ENCODE data around the gene TAB2.

DNA sequence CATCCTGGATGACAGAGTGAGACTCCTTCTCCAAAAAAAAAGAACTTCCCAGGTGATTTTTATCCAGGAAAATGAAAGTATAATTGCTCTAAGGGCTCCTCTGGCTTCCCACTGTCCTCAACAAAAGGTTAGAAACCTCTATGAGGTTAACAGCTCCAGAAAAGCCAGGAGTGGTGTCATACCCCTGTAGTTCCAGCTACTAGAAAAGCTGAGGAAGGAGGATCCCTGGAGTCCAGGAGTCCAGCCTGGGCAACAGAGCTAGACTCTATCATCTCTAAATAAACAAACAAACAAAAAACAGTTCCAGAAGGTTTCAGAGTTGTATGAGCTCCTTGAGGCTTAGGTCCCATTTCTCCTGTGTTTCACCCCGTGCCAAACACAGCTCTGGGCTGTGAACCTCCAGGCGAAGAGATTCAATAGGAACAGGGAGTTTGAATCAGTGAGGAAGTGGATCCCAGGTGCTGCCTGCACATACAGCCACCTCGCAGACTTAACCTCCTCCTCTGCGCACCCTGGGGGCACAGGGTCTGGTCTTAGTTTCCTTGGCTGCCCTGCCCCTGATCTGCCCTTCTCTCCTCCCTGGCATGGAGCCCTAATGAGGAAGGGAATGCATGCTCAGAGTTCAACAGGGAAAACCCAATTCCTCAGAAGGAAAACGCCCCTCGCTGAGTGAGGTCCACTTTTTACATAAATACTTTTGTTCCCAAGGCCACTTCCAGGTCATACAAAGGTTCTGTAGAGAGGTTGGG, 136.3 kb downstream of the TAB2 start:
- no peak for TF ChIP-seq ETV6 (CRISPR knock-in tag; IDR thresholded peaks at IDR 0.05)
- TF ChIP-seq, protein P1, sequence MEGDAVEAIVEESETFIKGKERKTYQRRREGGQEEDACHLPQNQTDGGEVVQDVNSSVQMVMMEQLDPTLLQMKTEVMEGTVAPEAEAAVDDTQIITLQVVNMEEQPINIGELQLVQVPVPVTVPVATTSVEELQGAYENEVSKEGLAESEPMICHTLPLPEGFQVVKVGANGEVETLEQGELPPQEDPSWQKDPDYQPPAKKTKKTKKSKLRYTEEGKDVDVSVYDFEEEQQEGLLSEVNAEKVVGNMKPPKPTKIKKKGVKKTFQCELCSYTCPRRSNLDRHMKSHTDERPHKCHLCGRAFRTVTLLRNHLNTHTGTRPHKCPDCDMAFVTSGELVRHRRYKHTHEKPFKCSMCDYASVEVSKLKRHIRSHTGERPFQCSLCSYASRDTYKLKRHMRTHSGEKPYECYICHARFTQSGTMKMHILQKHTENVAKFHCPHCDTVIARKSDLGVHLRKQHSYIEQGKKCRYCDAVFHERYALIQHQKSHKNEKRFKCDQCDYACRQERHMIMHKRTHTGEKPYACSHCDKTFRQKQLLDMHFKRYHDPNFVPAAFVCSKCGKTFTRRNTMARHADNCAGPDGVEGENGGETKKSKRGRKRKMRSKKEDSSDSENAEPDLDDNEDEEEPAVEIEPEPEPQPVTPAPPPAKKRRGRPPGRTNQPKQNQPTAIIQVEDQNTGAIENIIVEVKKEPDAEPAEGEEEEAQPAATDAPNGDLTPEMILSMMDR (IDR thresholded peaks at IDR 0.05) = no peak
- TF ChIP-seq, protein P2, sequence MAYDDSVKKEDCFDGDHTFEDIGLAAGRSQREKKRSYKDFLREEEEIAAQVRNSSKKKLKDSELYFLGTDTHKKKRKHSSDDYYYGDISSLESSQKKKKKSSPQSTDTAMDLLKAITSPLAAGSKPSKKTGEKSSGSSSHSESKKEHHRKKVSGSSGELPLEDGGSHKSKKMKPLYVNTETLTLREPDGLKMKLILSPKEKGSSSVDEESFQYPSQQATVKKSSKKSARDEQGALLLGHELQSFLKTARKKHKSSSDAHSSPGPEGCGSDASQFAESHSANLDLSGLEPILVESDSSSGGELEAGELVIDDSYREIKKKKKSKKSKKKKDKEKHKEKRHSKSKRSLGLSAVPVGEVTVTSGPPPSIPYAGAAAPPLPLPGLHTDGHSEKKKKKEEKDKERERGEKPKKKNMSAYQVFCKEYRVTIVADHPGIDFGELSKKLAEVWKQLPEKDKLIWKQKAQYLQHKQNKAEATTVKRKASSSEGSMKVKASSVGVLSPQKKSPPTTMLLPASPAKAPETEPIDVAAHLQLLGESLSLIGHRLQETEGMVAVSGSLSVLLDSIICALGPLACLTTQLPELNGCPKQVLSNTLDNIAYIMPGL (CRISPR knock-in tag; IDR thresholded peaks at IDR 0.05) = no peak
- TF ChIP-seq, protein P3, sequence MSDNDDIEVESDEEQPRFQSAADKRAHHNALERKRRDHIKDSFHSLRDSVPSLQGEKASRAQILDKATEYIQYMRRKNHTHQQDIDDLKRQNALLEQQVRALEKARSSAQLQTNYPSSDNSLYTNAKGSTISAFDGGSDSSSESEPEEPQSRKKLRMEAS (CRISPR knock-in tag; IDR thresholded peaks at IDR 0.05) = no peak

Data from WTC11 (cell line).